Stimulated activated CD8-positive, alpha-beta memory T cell treated with anti-CD3 and anti-CD28 coated beads, Interleukin-15, amount 100 ng/mL, for 1 hour (primary cell): ENCODE results near the gene RASGRF1.
"Not testable (repeated sequence)": the region's sequence is repeated elsewhere in the genome, so short reads cannot be mapped to it uniquely, and the experiment has no call there.

Source experiments
- DNase-seq: peaks from one replicate; pipeline ENCODE4 v3.0.0-alpha.2; 2020; ENCODE audit warnings: low read depth

Gene RASGRF1

DNA sequence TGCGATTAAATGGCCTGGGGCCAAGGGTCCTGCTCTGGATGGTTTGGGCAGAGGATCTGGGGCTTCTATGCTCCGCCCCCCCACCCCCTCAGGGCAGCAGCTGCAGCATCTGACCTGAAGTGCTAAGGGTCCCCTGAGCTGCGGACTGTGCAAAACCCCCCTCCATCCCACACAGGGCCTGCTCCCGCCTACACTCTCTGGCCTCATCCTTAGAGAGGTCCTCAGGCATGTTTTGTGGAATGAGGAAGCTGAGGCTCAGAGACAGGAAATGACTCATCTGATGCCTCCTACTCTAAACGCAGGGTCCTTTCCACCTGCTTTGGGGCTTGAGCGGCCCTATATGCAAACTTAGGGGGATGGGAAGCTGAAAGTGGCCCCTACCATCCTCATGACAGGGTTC, 86.2 kb downstream of the RASGRF1 start:
- DNase-seq, result no peak

DNA sequence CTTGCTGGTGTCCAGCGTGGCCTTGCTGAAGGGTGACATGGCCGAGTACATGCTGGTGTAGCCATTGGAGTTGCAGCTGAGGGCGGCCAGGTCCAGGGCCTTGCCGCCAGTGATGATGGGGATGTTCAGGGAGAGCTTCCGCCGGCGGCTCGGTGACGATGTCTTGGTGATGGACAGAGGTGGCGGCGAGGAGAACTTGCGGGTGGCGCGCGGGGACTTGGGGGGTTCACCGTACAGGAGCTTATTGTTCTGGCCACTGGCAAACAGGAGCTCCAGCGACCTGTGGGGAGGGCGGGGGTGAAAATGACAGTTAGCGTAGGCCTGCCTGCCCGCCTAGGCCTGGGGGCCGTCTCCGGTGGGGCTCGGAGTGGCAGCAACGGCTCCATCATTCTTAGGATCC, 86.7 kb downstream of the RASGRF1 start:
- DNase-seq, result no peak

DNA sequence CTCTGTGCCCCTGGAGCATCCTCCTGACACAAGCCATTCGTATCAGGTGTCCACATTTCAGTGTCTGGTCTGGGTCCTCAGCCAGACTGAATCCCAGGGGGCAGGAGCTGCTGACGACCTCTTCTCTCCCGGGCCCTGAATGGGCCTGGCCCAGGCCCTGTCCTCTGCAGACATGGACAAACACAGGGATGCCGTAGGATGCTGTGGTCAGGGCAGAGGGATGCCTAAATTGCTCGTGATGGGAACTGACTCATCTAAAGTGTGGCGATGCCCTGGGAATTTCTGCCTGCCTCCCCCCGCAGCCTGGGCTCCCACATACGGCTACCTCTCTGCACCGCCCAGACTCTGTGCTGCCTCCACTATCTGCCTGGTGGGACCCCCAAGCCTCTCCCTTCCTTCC, 87.3 kb downstream of the RASGRF1 start:
- DNase-seq, result no peak

DNA sequence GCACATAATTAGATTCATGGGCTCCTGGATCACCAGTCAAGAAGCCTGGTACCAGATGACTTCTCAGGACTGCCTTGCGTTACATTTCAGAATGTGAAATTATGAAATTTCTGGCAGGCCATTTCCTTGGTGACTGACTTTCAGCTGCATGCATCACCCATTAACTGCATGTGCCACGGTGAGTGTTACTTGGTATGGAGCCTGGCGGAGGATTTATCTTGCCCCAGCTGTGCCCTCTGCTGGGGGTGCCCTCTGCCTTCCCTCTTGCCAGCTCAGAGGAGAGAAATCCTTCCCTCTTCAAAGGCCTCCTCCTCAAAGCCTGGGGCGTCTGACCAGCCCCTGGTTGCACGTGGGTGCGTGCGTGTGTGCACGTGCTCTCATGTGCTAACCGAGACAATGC, 88.0 kb downstream of the RASGRF1 start:
- DNase-seq, result no peak

DNA sequence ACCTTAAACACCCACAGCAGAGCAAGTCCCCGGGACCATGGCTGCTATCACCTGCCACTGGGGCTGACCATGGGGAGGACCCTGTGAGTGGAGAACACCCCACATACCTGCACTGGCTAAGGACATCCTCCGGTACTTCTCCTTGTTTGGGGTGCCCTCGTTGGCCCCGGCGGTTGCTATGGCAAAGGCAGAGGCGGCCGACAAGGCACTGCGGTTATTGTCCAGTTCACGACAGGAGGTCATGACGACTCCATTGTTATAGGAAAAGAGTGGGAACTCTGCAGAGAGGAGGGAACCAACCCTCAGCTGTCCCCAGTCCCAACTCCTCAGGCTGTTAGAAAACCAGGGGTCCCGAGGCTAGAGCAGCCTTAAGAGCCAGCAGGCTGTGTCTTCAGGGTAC, 90.9 kb downstream of the RASGRF1 start:
- no peak for DNase-seq

DNA sequence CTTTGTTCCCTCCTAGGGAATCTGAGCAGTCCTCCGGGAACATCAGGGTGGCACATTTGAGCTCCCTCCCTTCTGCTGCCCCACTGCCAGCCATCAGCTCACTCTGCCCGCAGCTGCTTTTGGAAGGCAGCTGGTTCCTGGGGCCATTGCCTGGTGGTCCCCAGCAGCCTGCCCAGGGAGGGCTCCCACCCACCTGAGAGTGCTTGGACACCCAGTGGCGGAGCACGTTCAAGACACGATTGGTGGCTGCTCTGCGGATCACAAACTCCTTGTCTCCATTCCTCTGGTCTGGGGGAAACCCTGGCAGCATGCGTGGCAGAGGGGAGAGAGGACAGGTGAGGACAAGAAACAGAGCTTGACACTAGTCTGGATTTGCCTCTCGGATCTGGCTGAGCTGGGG, 92.1 kb downstream of the RASGRF1 start:
- DNase-seq, result no peak

DNA sequence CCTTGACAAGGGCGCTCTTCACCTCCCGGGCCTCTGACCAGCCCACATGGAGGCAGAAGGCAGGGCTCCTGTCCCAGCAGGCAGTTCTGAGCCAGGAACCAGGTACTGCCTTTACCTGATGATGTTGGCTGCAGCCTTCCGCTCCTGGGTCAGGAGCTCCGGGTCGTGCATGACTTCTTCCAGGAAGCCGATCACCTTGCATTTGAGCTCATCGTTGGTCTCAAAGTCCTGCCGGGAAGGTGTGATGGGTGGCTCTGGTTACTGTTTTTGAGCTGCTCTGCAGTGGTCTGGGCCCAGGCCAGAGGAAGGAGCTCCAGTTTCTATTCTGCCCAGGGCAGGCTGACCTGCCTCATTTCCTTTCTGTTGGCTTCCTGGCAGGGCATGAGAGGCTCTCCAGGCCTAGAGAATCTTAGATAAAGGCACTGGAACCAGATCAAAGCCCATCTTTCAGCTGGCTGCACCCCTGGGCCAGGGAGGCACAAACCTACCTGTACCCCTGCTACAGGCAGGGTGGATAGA, 92.5 kb downstream of the RASGRF1 start:
- no peak for DNase-seq

DNA sequence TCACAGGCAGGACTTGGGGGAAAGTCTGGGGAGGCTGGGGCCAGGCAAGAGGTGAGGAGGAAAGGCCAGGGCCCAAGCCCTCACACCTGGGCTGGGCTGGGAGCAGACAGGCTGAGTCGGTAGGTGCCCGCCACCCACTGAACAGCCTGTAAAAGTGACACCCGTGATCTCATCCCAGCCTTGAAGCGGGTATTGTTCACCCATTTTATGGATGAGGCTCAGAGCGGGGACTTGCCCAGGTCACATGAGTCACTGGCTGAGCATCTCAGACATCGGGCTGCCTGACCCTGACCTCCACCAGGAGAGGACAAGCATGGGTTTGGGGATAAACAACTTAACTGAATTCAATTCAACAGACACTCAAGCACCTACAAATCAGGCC, 93.7 kb downstream of the RASGRF1 start:
- no peak for DNase-seq

DNA sequence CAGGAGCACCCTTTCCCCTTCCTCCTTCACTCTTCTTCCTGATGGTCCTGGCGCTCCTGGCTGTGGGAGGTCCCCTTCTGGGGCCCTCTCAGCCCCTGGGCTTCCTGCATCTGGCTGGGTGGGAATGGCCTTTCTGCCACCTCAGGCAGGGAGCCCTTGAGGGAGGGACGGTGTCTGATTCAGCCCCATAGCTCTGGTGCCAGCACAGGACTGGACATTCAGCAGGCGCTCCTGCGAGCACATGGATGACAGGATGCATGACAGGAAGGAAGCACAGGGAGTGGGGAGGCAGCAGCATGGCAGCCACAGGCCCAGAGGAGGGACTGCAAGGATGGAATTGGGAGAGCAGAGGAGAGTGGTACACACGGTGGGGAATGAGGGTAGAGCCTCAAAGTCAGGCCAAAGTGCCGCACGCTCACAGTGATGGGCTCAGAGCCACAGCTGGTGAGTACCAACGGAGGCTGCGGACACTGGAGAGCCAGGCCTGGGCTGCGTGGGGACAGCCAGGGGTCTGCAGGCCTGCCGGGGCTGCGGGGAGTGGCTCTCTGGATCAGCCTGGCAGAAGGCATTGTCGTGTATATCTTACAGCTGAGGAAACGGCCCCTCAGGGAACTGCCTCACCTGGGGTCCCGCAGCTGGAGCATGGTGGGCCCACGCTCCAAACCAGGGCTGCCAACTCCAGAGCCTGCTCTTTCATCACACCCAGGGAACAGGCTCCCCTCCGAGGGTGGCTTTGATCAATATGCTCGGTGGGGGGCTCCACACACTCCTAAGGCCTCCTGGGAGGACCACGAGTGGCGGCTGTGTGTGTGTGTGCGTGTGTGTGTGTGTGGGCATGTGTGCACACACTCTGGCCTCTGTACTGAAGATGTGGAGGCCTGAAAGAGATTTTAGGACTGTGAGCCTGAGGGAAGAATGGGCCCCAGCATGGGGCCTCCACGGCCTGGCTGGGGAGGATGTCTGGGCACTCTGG, 94.4 kb downstream of the RASGRF1 start:
- no peak for DNase-seq

DNA sequence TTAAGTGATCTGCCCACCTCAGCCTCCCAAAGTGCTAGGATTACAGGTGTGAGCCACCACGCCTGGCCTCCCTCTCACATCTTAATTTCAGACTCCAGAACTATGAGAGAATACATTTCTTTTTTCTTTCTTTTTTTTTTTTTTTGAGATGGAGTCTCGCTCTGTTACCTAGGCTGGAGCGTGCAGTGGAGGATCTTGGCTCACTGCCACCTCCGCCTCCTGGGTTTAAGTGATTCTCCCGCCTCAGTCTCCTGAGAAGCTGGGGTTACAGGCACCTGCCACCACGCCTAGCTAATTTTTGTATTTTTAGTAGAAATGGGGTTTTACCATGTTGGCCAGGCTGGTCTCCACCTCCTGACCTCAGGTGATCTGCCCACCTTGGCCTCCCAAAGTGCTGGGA, 95.4 kb downstream of the RASGRF1 start:
- not testable (repeated sequence) for DNase-seq

DNA sequence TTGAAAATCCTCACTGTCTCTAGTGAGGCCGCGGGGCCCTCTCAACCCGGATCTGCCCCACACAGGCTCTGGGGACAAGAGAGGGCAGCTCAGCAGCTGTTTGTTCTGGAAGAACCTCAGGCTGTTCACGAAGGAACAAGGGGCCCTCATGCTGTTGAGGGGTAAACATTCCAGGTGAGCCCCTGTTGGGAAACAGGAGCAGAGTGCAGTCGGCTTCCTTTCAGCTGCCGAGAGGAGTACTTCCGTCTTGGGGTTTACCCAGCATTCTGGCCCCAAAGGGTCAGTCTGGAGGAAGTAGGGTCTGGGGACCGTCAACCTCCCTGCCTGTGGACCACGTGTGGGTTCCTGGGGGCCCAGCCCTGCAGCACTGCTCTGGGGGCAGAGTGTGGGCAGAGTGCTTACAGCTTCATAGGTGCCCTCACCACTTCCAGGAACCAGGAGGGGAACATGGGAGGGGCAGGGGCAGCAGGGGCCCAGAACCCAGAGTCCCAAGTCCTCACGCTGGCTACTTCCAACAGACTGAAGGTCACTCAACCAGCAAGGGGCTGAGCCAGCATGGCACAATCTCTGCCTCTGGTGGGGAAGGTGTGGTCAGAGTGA, 96.5 kb downstream of the RASGRF1 start:
- DNase-seq, result no peak

DNA sequence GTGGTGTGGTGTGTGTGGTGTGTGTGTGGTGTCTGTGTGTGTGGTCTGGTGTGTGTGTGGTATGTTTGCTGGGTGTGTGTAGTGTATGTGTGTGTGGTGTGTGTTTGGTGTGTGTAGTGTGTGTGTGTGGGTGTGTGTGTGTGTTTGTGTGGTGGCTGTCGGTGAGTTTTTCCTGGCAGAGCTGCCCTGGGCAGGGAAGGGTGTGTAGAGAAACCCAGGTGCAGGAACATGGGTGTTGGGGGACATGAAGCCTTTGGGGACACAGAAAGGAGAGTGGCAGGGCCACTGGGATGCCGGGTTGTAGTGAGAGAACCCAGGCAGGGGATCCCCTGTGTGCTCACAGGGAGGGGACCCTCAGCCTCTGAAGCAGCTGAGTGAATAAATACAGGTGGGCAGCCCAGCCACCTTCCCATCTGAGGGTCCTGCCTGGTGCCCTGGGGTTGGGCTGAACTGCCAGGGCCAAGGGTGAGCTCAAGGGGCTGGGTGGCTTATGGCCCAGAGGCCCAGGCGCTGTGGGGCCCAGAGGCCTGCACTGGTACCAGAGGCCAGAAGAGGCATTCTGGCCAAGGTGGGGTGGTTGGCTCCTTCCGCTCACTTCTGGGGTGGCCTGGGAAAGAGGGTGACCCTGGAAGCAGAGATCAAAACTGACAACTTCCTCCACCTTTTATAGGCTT, 97.2 kb downstream of the RASGRF1 start:
- DNase-seq, result no peak

DNA sequence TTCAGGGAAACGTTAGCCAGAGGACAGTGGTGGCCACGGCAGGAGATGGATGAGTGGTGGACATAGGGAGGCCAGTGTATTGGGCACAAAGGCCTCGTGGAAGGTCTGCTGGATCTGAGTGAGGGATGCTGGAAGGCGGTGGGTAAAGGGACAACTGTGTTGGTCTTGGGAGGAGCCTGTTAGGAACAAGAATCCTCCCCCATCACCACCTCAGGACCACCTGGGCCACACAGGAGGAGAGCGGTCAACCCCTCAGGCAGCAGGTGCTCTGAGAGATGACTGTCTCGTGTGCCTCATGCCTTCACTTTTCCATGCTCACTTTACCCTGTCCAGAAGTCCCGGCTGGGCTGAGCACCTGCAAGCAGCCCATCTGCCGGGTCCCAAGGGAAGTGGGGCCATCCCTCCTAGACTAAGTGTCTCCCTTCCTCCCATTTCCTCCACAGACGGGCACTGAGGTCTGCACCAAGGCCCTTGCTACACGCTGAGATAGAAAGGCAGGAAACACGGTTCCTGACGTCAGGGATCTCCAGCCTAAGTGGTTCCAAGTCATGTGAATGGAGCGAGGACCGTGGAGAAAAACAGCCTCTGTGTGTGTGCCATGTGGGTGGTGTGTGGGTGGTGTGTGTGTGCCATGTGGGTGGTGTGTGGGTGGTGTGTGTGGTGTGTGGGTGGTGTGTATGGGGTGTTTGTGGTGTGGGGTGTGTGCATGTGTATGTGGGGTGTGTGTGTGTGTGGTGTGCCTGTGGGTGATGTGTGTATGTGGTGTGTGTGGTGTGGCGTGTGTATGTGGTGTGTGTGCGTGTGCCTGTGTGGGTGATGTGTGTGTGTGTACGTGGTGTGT, 97.9 kb downstream of the RASGRF1 start:
- DNase-seq, result no peak

DNA sequence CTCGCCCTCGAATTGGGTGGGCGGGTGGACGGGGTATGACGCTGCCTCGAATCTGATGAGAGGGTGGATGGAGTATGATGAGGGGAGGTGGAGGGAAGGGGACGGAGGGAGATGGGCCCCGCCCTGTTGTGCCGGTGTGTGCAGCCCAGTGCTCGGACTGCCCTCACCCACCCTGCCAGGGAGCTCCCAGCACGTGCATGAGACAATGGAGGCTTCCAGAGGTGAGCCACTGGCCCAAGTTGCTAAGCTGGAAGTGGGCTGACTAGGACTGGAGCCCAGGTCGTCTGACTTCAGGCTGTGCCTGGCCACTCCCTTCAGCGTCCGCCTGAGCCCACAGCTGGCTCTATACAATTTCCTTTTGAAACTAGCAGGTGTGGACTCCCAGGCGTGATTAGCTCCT, 98.7 kb downstream of the RASGRF1 start:
- no peak for DNase-seq

DNA sequence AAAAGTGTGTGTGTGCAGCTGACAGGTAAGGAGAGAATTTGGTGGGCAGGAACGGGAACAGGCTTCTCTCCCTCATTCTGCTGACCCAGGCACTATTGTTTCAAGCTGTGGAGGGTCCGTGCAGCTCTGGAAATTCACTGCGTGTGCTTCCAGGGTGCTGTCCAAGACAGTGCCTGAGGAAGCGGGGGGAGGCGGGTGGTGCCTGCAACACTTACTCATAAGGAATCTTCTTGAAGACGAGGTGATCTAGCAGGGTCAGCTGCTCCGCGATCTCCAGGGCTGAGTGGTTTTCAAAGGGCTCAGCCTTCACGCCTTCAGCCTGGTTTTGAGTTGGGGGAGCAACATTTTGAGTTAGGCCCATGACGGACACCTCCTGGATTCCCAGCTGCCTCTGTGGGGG, 99.1 kb downstream of the RASGRF1 start:
- DNase-seq, result no peak

DNA sequence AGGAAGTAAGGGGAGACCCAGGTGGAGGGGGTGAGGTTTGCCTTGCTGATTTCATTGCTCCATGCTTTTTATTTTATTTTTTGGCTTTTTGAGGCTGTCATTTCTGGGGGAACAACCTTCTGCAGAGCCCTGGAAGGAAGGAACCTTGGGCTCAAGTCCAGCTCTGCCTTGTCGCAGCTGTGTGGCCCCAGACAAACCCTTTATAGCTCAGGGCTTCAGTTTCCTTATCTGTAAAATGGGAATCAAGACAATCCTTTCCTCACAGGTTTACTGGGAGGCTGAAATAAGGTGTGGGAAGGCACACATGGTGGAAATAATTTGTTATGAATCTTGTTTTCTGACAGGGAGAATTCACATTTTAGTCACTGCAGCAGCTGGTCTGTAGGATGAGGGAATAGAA, 100.3 kb downstream of the RASGRF1 start:
- no peak for DNase-seq

DNA sequence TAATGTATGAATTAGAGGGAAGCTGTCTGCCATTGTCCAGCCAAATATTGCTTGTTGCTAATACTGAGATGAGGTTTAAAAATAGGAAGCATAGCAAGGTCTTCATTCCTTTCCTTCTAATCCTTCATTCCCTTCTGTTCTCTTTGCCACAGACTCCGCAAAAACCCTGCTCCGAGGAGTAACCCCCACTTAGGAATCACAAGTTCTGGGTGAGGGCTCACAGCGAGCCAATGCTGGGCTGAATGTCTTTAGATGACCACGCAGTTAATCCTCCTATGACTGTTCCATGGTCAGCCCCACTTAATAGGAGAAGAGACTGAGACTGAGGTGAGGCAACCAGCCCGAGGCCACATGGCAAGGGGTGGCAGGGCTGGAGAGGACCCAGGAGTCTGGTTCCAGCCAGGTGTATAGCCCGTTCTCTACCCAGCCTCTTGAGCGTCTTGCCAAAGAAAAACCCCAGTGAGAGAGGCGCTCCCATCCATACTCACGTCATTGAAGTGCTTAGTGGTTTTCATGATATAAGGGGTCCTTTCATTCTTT, 100.8 kb downstream of the RASGRF1 start:
- DNase-seq, result no peak

DNA sequence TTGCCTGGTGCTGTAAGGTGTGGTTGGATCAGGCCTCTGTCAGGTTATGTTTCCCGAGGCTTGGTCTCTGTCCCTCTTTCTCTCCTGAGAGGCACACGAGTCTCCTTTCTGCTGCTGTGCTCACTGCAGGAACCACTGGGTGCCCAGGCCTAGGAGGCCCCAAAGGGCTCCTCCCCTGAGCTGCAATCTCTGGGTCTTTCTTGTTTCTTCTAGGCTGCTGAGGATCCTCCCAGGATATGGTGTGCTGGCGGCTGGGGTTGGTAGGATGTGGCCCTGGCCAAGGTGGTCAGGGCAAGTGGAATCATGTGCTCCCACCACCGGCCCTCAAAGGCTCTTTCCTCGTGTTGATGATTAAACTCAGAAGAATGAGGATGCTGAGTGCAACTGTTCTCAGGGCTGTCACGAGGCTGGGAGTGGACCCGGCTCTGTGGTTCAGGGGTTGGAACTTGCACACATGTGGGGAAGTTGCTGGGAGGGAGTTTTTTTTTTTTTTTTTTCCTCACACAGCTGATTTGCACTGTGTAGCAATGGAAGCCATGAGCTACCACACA, 102.1 kb downstream of the RASGRF1 start:
- no peak for DNase-seq

DNA sequence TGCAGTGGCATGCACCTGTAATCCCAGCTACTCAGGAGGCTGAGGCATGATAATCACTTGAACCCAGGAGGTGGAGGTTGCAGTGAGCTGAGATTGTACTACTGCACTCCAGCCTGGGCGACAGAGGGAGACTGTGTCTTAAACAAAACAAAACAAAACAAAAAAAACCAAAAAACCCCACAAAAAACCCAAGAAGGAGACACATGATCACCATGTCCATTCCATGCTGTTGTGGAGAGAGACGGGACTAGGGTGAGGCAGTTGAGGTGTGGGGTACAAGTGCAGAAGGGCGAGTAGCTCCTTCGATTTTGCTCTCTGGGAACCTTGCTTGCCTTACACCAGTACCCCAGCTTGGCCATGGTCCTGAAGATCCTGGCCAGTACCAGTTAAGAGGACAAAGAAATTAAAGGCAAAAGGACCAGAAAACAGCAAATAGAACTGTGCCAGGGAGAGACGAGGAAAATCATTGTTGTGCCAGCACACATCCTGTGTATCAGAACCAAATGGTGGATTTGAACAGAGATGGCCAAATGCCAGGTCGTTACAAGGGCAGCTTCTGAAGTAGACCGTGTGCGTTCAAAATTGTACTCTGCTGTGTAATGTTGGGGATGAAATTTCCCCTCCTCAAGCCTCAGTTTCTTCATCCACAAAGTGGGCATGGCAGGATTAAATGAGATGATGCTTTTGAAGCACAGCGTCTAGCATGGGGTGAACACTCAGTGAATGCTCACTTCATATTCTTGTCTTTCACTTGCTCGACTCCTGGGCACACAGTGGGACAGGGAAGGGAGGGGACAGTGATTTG, 102.8 kb downstream of the RASGRF1 start:
- no peak for DNase-seq

DNA sequence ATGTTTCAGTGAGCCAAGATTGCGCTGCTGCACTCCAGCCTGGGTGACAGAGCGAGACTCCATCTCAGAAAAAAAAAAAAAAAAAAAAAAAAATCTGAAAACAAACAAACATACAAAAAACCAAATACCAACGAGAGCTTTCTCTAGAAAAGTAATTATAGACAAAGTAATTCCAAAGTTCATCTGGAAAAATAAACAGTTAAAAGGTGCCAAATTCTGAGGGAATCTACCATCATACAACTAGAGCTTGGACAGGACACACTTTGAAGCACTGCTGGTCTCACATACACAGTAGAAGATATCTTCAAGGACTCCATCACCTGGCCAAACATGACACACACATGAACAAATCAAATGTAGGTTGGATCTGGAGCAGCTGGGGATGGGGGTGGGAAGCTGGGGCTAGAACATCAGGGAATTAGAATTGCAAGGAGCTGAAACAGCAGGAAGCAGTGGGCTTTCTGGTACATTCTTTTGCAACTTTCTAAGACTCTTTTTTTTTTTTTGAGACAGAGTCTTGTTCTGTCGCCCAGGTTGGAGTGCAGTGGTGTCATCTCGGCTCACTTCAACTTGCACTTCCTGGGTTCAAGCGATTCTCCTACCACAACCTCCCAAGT, 104.6 kb downstream of the RASGRF1 start:
- DNase-seq, result no peak
